Left cardiac atrium (tissue), 4 donors: ENCODE measurements around the gene PLPP6. TPM values are rescaled to one million over a fixed set of nuclear protein-coding genes. Genes with fewer than 3 reads are reported as not detected.
"Not testable (repeated sequence)": the region's sequence is repeated elsewhere in the genome, so short reads cannot be mapped to it uniquely, and the experiment has no call there.

Source experiments
- ATAC-seq, 2 donors: fragments of 200-7000 bp; cut with Tn5 transposase; one replicate each; pipeline ENCODE4 v1.9.1; 2020; ENCODE audit warnings: mild to moderate bottlenecking in 2 of 2, moderate library complexity in 2 of 2
- DNase-seq: peaks from one replicate; pipeline ENCODE4 v3.0.0-alpha.2; 2020
- intact Hi-C, 2 donors: fragments of 100-400 bp; cut with DNase I; formaldehyde crosslinking; loops; one replicate each; pipeline versions ENCODE4 v1.14.1 to v1.15.1; 2022 to 2023
- total RNA-seq, 2 donors: library from RNA; stranded (reverse); fragmentation: NEBNext Ultra II Directional; extraction: Animal tissue kit (Norgen Biotek cat#: 25700); gene quantifications; one replicate each; pipeline ENCODE4 v1.2.1, GENCODE V29; 2021
- donor health status: DM: no; HTN: yes; CAD: no.
- donor health status: DM: no; HTN: yes; CAD: no; lungs with severe emphysema.
- donor health status: DM: yes; HTN: yes; CAD: no.
- donor health status: Dilated cardiomyopathy.

Gene PLPP6
- total RNA-seq, 2 donors from 2014 or later: 3.1 to 3.4 TPM

- intact Hi-C loops: no loop called here
- ATAC-seq: no peak
- no peak for DNase-seq
These were observed 4.5 kb upstream of the PLPP6 start for GRCh38 chr9:4657426-4658159.

- intact Hi-C loops: loop anchor here in 1 of 2 donors (5.0 kb wide), 1 partner anchor 137 kb away; no protein-coding TSS in a partner anchor
- ATAC-seq: not testable (repeated sequence)
These were observed 1.4 kb upstream of the PLPP6 start for GRCh38 chr9:4660665-4661064.

DNA sequence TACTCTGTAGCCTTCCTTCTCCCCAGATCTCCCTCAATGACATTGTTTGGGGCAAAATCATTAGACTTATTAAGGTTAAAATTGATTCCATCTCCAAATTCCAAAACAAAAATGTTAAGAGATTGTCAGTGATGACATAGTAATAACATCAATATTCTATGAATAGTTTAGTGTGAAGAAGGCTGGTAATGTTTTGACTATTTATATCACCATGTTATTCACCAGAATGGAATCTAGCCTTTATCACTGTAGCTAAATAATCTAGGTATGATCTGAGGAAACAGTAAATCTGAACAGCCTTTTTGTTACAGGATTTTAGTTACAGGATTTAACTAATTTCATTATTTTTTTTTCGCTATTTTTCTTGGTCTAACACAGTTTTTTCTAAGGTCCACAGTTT, 929 bp upstream of the PLPP6 start:
- intact Hi-C loops: loop anchor here in 1 of 2 donors (5.0 kb wide), 1 partner anchor 136 kb away; no protein-coding TSS in a partner anchor
- ATAC-seq: peak in 1 of 2 donors; percentile 15
- DNase-seq: no peak

More at GRCh38 chr9:4660665-4661064, 1.4 kb upstream of the PLPP6 start:
- not testable (repeated sequence) for DNase-seq

GRCh38 chr9:4661611-4662010, 483 bp upstream of the PLPP6 start:
- ATAC-seq (no peak), DNase-seq (no peak)
- intact Hi-C loops: loop anchor here in 1 of 2 donors (5.0 kb wide), 1 partner anchor 136 kb away; no protein-coding TSS in a partner anchor

DNA sequence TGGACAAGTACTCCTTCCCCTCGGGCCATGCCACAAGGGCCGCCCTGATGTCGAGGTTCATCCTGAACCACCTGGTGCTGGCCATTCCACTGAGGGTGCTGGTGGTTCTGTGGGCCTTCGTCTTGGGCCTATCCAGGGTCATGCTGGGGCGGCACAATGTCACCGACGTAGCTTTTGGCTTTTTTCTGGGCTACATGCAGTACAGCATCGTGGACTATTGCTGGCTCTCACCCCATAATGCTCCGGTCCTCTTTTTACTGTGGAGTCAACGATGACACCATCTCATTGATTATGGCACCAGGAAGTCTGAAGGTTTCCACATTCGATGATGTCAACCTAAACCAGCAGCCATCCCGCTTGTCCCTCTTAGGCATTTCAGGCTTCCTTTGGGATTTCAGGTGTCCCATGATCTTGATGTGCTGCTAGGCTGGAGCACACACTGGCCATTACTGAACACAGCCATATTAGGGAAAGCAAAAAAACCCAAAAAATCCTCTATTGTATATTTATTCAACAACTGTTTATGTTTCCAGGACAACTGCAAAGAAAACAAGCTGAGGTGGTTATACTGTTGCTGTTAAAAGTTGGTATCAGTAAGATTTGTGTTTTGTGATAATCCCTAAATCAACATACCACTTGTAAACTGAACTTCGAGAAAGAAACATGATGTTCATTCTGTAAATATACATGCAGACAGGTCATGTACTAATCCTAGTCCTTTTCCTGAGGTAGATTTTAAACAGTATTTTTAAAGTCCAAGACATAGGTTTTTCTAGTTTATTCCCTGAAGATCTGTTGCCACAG, 1.1 kb downstream of the PLPP6 start:
- ATAC-seq: no peak
- no peak for DNase-seq
- intact Hi-C loops: loop anchor here in 1 of 2 donors (5.0 kb wide), 1 partner anchor 134 kb away; no protein-coding TSS in a partner anchor

DNA sequence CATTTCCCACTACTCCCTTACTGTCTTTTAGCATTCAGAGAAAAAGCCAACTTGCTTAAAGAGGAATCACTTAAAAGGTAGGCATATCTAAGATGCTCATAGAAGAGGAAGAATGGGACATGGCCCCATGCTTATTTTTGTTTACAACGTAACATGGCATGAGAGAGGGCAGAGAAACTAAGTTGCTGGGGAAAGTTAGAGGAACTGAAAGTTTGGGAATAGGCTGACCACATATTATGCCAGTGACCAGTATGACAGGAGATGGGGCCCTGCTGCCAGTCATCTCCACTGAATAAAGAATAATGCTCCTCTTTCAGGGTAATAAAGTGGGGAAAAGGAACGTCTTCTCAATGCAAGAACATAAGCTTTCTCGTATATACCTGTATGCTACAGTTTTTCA, 1.9 kb downstream of the PLPP6 start:
- intact Hi-C loops: loop anchor here in 1 of 2 donors (5.0 kb wide), 1 partner anchor 133 kb away; no protein-coding TSS in a partner anchor
- ATAC-seq (no peak), DNase-seq (no peak)

- intact Hi-C loops: no loop called here
- ATAC-seq (no peak), DNase-seq (no peak)
These were observed 3.3 kb downstream of the PLPP6 start for GRCh38 chr9:4665357-4665756.

DNA sequence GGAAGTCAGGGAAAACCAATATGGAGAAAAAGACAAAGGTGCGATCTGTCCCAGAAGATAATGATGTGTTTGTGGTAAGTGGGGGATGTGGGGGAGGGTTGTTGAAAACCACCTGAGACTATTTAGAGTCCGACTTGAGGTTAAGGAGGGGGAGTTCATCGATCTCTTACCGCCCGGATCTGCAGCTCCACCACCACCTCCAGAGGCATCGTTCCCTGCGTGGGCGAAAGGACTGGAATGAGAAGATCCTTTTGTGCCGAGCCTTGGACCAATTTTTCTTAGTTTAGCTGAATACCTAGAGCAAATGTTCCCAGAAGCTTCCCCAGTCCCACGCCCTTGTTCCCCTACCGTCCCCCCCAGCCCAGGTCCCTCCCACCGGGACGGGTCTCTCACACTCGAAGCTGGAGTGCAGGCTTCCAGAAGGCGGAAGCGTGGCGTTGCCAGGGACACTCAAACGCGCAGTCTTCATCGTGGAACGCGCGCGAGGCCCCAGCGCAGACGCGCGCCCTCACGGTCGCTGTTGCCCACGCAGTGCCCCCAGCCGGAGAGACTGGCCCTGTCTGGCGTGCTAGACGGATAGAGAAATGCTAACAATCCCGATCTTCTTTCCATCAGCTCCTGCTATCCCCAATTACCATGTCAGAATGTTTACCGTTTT, 4.1 kb downstream of the PLPP6 start, which contains the start of gene SPATA6L:
Gene SPATA6L (minus strand): TSS at position 439 of the 658 bp plus-strand sequence. CDS start 230 bp downstream, at position 209.
- ATAC-seq (peak; percentile 60 to 71), DNase-seq (peak; percentile 83)
- intact Hi-C loops: no loop called here

DNA sequence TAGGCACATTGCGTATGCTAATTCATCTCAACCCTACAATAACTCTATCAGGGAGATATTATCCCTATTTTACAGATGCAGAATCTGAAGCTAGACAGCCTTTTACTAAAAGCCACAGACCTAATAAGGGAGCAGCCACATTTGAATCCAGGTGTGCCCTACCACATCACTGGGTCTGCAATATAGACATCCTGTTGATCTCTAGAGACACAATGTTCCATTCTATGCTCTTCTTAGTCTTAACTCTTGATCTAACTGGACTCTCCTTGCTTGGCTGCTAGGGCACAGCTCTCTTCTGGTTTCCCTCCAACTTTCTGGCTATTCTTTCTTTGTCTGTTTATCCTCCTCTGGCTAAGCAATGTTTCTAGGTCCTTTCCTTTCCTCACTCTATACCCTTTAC, 5.6 kb downstream of the PLPP6 start:
- no peak for DNase-seq
- no peak for ATAC-seq
- intact Hi-C loops: no loop called here

GRCh38 chr9:4668604-4669003, 6.5 kb downstream of the PLPP6 start:
- intact Hi-C loops: no loop called here
- DNase-seq (no peak), ATAC-seq (no peak)

- intact Hi-C loops: no loop called here
- DNase-seq (no peak), ATAC-seq (no peak)
These were observed 7.8 kb downstream of the PLPP6 start for GRCh38 chr9:4669890-4670289.

DNA sequence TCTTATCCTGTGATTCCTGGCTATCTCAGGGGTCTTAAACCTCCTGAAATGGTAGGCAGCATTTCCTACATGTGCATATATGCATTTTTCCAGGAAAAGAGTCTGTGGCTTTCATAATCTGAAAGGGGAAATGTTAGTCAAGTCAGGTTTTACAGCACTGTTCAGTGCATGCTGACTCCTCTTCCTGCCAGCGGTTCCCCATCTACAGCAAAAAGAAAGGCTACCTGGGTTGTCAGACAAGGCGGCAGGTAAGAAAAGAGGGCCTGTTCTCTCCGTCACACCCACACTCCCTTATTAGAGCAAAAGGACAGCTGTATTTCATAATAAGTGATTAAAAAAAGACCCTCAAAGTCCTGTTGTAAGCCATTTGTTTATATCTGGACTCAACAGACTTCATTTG, 8.5 kb downstream of the PLPP6 start:
- ATAC-seq (no peak), DNase-seq (no peak)
- intact Hi-C loops: no loop called here

DNA sequence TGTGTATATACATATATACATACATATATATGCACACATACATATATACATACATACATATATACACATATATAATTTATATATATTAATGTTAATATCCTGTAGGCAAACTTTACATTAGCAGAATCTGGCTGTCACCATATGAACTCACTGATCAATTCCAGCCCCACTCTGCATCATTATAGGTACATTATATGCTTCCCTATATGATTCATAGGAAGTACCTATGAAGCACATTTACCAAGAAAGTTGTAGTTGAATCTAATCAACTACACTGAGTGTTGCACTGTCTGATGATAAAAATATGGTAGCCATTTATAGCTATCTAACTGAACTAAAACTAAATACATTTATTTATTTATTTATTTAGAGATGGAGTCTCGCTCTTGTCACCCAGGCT, 9.6 kb downstream of the PLPP6 start:
- ATAC-seq: no peak
- intact Hi-C loops: no loop called here
- DNase-seq: no peak

- no peak for ATAC-seq
- intact Hi-C loops: no loop called here
- no peak for DNase-seq
These were observed 12.7 kb downstream of the PLPP6 start for GRCh38 chr9:4674783-4675182.

DNA sequence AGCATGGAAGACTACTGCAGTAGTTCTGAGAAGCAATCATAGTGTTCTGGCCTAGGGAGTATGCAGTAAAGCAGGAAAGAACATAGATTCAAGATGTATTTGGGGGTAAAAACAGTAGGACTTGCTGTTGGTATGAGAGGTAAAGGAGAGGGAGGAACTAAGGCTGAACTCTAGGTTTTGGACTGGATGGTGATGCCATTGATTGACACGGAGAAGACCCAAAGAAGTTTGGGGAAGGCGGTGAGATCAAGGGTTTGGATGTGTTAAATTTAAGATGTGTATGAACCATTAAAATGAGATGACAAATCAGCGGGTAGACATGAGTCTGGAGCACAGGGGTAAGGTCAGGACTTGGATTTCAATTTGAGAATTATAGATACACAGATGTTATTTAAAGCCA, 15.3 kb downstream of the PLPP6 start:
- no peak for ATAC-seq
- no peak for DNase-seq
- intact Hi-C loops: no loop called here

DNA sequence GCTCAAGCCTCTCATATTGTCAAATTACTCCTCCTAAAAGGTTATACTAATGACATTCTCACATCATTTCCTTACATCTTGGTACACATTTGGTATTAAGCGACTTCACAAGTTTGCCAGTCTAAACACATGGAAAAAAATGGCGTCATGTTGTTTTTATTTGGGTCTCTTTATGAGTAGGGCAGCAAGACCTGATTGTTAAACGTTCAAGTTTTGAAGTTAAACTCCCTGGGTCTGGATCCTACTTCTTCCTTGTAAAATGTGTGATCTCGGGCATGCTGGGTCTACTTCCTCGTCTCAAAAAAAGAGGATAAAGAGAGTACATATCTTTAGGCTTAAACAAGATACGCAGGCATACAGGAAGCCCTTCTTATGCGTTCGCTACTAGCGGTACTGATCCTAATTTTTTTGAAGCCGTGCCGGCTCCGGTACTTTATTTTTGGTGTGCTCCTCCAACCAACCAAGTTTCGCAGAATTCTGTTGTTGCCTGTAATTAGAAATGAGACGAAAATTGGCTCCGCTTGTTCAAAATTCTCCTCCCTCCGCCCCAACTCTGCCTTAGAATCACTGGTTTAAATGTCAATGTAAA, 16.7 kb downstream of the PLPP6 start:
- intact Hi-C loops: no loop called here
- ATAC-seq: peak; percentile 16 to 19
- no peak for DNase-seq

- peak; percentile 99 for ATAC-seq
- peak; percentile 98 for DNase-seq
- intact Hi-C loops: loop anchor here in 1 of 2 donors (5.0 kb wide), 1 partner anchor 63 kb away; the partner anchor contains the start of gene AK3
These were observed 17.4 kb downstream of the PLPP6 start, which contains the start of gene CDC37L1 for GRCh38 chr9:4679268-4680172. Gene CDC37L1 (plus strand): TSS chr9:4679569. CDS start chr9:4679768, 199 bp downstream.

DNA sequence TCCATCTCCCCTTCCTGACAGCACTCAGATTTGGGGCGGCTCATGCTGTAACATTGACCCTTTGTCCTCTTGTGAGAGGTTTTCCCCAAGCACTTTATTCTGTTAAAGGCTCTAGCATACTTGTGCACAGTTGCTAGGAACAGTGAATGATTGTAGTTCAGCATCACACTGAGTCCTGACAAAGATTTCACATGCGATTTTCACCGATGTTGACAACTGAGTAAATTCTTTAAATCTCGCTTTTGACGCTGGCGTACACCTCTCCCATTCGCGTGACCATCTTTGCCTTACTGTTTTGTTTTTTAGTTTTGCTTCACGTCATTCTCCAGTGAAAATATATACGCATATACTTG, 18.1 kb downstream of the PLPP6 start:
- ATAC-seq: no peak
- intact Hi-C loops: loop anchor here in 1 of 2 donors (5.0 kb wide), 1 partner anchor 62 kb away; the partner anchor contains the start of gene AK3
- no peak for DNase-seq
